Measurements from ENCODE around the gene RNF39. TPM values are rescaled to one million over a fixed set of nuclear protein-coding genes. Genes with fewer than 3 reads are reported as not detected.
"Not testable (repeated sequence)": the region's sequence is repeated elsewhere in the genome, so short reads cannot be mapped to it uniquely, and the experiment has no call there.

RNF39 gene
- not detected in 2 replicates for total RNA-seq (2021)
- Bru-seq, nascent RNA = not detected
- BruChase-seq, experiment 1, labeled RNA remaining after a 2-hour chase = not detected
- BruChase-seq, experiment 2, labeled RNA remaining after a 6-hour chase = not detected
- long read RNA-seq = 0 reads

DNA sequence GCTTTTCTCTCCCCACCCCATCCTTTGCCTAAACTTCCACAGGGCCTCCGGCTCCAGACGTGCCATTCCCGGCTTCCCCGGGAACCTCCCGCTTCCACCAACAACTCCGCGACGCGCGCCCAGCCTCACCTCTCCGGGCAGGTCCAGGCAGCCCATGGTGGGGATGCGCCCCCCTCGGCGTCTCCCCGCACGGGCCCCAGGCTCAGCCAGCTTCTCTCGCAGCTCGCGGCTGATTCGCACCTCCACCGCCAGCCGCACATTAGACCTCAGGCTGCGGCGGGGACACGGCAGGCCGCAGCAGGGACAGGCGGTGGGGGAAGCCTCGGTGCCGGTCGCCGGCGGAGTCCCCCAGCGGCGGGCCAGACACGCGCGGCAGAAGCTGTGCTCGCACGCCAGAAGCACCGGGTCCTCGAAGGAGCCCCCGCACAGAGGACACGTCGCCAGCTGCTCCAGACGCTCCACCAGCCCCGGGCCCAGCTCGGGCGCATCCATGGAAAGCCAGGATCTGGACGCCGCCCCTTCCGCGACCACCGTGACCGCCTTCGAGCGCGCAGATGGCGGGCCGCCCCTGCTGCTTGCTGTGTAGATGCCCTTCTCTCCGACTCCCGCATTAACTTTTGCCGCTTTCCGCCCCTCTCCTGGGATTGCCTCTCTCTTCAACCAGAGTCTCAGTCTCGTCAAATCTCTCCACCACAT lies at the start of gene RNF39:
TSS of gene RNF39 (minus strand) at position 676 of the 696 bp plus-strand sequence. CDS start at position 492, 184 bp downstream.
- no peaks in the 10 kb centered on the region for H3K9me3 ChIP-seq (ENCODE audit: low read depth, low read length, poor library complexity, severe bottlenecking)
- POLR2A ChIA-PET (ENCODE audit: low non-redundant PET) = no interaction called here
- intact Hi-C loops (cut with micrococcal nuclease; ENCODE audit: unreplicated experiment) = no loop called here
- H3K4me3 ChIP-seq (ENCODE audit: low read depth, low read length, poor library complexity, severe bottlenecking) = peak within 1 kb of the TSS; percentile 27
- no peak within 1 kb of the TSS for H3K27ac ChIP-seq (ENCODE audit: low read depth, low read length, poor library complexity, severe bottlenecking)
- H3K36me3 ChIP-seq (ENCODE audit: insufficient read depth, low read length, poor library complexity, severe bottlenecking) = no peaks in the 10 kb centered on the region
- peaks cover 10% of the 10 kb centered on the region for H3K4me1 ChIP-seq (ENCODE audit: insufficient read depth, low read length, poor library complexity, severe bottlenecking)
- peaks cover 94% of the 10 kb centered on the region for H3K27me3 ChIP-seq (replicated peaks; ENCODE audit: insufficient read depth, low read depth, low read length, poor library complexity)
- DNase-seq (ENCODE audit: low spot score) = no peak
- CTCF ChIA-PET = no interaction called here
- TF ChIP-seq CTCF (conservative IDR thresholded peaks at IDR 0.05; ENCODE audit: low read depth, low read length) = no peak
- TF ChIP-seq EZH2 (IDR thresholded peaks at IDR 0.05; ENCODE audit: borderline replicate concordance, low read depth, low read length, poor library complexity, severe bottlenecking) = peak; percentile 99
- no TSS peak for BruUV-seq (replicated peaks)

GRCh38 chr6:30122515-30122914 lies 46.9 kb upstream of the RNF39 start:
- Histone ChIP-seq H3K27me3 (replicated peaks; ENCODE audit: insufficient read depth, low read depth, low read length, poor library complexity) (peaks cover 3% of the 10 kb centered on the region), H3K4me1 (ENCODE audit: insufficient read depth, low read length, poor library complexity, severe bottlenecking) (no peaks in the 10 kb centered on the region), H3K27ac (ENCODE audit: low read depth, low read length, poor library complexity, severe bottlenecking) (no peak overlapping the region), H3K4me3 (ENCODE audit: low read depth, low read length, poor library complexity, severe bottlenecking) (no peak overlapping the region), H3K9me3 (ENCODE audit: low read depth, low read length, poor library complexity, severe bottlenecking) (no peaks in the 10 kb centered on the region), H3K36me3 (ENCODE audit: insufficient read depth, low read length, poor library complexity, severe bottlenecking) (no peaks in the 10 kb centered on the region)
- intact Hi-C loops (cut with micrococcal nuclease; ENCODE audit: unreplicated experiment) = no loop called here
- POLR2A ChIA-PET (ENCODE audit: low non-redundant PET) = no interaction called here
- CTCF ChIA-PET = no interaction called here
- no peak for DNase-seq (ENCODE audit: low spot score)
- no TSS peak for BruUV-seq (replicated peaks)
- TF ChIP-seq EZH2 (IDR thresholded peaks at IDR 0.05; ENCODE audit: borderline replicate concordance, low read depth, low read length, poor library complexity, severe bottlenecking) (no peak), CTCF (conservative IDR thresholded peaks at IDR 0.05; ENCODE audit: low read depth, low read length) (no peak)

DNA sequence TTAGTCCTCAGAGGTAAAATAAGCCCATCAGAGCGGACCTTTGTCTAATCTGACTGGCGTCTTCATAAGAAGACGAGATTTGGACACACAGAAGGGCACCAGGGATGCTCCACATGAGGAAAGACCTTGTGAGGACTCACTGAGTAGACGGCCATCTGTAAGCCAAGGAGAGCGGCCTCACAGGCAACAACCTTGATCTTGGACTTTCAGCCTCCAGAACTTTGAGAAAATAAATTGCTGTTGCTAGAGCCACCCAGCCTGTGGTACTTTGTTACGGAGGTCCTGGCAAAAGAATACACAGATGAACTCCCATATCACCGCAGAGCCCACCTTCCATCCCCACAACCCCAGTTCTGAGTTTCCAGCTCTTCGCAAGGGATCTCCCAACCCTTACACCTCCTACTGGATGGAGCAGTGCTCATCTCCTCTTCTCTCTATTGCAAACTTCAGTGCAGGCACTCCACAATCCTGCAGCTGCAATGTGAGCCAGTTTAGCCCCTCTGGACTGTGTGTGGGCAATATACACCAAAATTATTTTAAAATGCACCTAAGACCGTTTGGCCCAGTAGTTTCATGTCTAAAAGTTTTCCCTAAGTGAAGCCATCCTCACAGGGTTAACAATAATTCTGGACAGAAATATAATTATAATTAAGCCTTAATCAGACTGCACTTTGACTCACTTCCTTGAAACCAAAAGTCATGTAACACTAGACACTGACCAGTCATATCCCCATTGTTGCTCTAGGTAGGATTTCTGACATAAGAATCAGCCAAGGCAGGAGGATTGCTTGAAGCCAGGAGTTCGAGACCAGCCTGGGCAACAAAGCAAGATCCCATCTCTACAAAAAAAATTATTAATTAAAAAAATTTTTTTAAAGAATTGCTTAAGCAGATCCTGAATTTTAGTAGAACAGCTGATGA lies 46.1 kb upstream of the RNF39 start:
- H3K4me1 ChIP-seq (ENCODE audit: insufficient read depth, low read length, poor library complexity, severe bottlenecking) = no peaks in the 10 kb centered on the region
- no peaks in the 10 kb centered on the region for H3K36me3 ChIP-seq (ENCODE audit: insufficient read depth, low read length, poor library complexity, severe bottlenecking)
- H3K4me3 ChIP-seq (ENCODE audit: low read depth, low read length, poor library complexity, severe bottlenecking) = no peak overlapping the region
- intact Hi-C loops (cut with micrococcal nuclease; ENCODE audit: unreplicated experiment) = no loop called here
- BruUV-seq (replicated peaks) = no TSS peak
- POLR2A ChIA-PET (ENCODE audit: low non-redundant PET) = no interaction called here
- CTCF ChIA-PET = no interaction called here
- H3K9me3 ChIP-seq (ENCODE audit: low read depth, low read length, poor library complexity, severe bottlenecking) = no peaks in the 10 kb centered on the region
- TF ChIP-seq EZH2 (IDR thresholded peaks at IDR 0.05; ENCODE audit: borderline replicate concordance, low read depth, low read length, poor library complexity, severe bottlenecking) = no peak
- no peak for TF ChIP-seq CTCF (conservative IDR thresholded peaks at IDR 0.05; ENCODE audit: low read depth, low read length)
- no peak overlapping the region for H3K27ac ChIP-seq (ENCODE audit: low read depth, low read length, poor library complexity, severe bottlenecking)
- H3K27me3 ChIP-seq (replicated peaks; ENCODE audit: insufficient read depth, low read depth, low read length, poor library complexity) = no peaks in the 10 kb centered on the region
- DNase-seq (ENCODE audit: low spot score) = no peak

- H3K4me1 ChIP-seq (ENCODE audit: insufficient read depth, low read length, poor library complexity, severe bottlenecking); POLR2A ChIA-PET (ENCODE audit: low non-redundant PET); H3K27ac ChIP-seq (ENCODE audit: low read depth, low read length, poor library complexity, severe bottlenecking); DNase-seq (ENCODE audit: low spot score); H3K9me3 ChIP-seq (ENCODE audit: low read depth, low read length, poor library complexity, severe bottlenecking); intact Hi-C loops (cut with micrococcal nuclease; ENCODE audit: unreplicated experiment); H3K36me3 ChIP-seq (ENCODE audit: insufficient read depth, low read length, poor library complexity, severe bottlenecking); H3K4me3 ChIP-seq (ENCODE audit: low read depth, low read length, poor library complexity, severe bottlenecking); H3K27me3 ChIP-seq (replicated peaks; ENCODE audit: insufficient read depth, low read depth, low read length, poor library complexity); BruUV-seq (replicated peaks): not testable (repeated sequence)
- CTCF ChIA-PET = interaction anchor here (1.2 kb wide), 1 partner anchor 15 kb away, joined by 8 read pairs; no protein-coding TSS in a partner anchor
These were observed 43.1 kb upstream of the RNF39 start for GRCh38 chr6:30118691-30119090.
